Amygdala (tissue), 56 donors: ENCODE measurements around the gene GNB5.

Source experiments
- DNase-seq, 56 donors: peaks; one replicate each; lab custom pipeline; 2025; lab: John Stamatoyannopoulos, UW

Gene GNB5

GRCh38 chr15:52208306-52208946 lies 17.2 kb upstream of the GNB5 start:
- peak in 20 of 56 donors; percentile 4 to 61 (median 15) for DNase-seq

GRCh38 chr15:52207191-52207590 lies 16.0 kb upstream of the GNB5 start:
- DNase-seq, result no peak

- DNase-seq, result no peak
Measured at GRCh38 chr15:52206446-52206845, 15.3 kb upstream of the GNB5 start.

GRCh38 chr15:52204657-52205056 lies 13.5 kb upstream of the GNB5 start:
- no peak for DNase-seq

- DNase-seq, result no peak
Measured at GRCh38 chr15:52200831-52201365, 9.7 kb upstream of the GNB5 start.

GRCh38 chr15:52199271-52199670 lies 8.1 kb upstream of the GNB5 start:
- no peak for DNase-seq

- DNase-seq, result no peak
Measured at GRCh38 chr15:52196891-52197290, 5.7 kb upstream of the GNB5 start.

- no peak for DNase-seq
Measured at GRCh38 chr15:52193791-52194190, 2.6 kb upstream of the GNB5 start.

- no peak for DNase-seq
Measured at GRCh38 chr15:52193321-52193720, 2.1 kb upstream of the GNB5 start.

GRCh38 chr15:52186651-52187486 lies 4.3 kb downstream of the GNB5 start:
- DNase-seq, result peak in 1 of 56 donors; percentile 13

- DNase-seq, result no peak
Measured at GRCh38 chr15:52185151-52185561, 6.0 kb downstream of the GNB5 start.

GRCh38 chr15:52184721-52185120 lies 6.5 kb downstream of the GNB5 start:
- DNase-seq, result no peak

GRCh38 chr15:52183562-52184173 lies 7.5 kb downstream of the GNB5 start:
- peak in 9 of 56 donors; percentile 3 to 32 (median 12) for DNase-seq

- DNase-seq, result no peak
Measured at GRCh38 chr15:52181938-52182780, 9.0 kb downstream of the GNB5 start.

GRCh38 chr15:52180851-52181450 lies 10.2 kb downstream of the GNB5 start:
- no peak for DNase-seq

GRCh38 chr15:52180196-52180835 lies 10.9 kb downstream of the GNB5 start:
- peak in 2 of 56 donors; percentile 55 to 58 for DNase-seq

- DNase-seq, result peak in 52 of 56 donors; percentile 15 to 93 (median 60)
Measured at GRCh38 chr15:52179278-52180195, 11.7 kb downstream of the GNB5 start.

GRCh38 chr15:52178765-52179164 lies 12.4 kb downstream of the GNB5 start:
- no peak for DNase-seq
